SK-N-SH treated with all-trans-retinoic acid at 6 μM for 48 hours (cell line): Measurements from ENCODE around the gene LTBP1.

ENCODE experiments used
- ATAC-seq: fragments of 200-7000 bp; cut with Tn5 transposase; 3 replicates; pipeline ENCODE4 v1.9.1; 2020; ENCODE audit warnings: mild to moderate bottlenecking, moderate library complexity
- ARNTL ChIP-seq: fragments of 450-650 bp; formaldehyde crosslinking; IDR thresholded peaks from 2 replicates; pipeline ENCODE4 v1.5.0; 2020; ENCODE audit warnings: low read depth, mild to moderate bottlenecking, moderate library complexity, borderline replicate concordance
- BACH2 ChIP-seq: fragments of 250-450 bp; sonication (Bioruptor Pico); IDR thresholded peaks from 2 replicates; pipeline ENCODE4 v1.9.0; 2021; ENCODE audit warnings: mild to moderate bottlenecking, borderline replicate concordance
- CSDC2 ChIP-seq: fragments of 250-450 bp; sonication (Bioruptor Pico); IDR thresholded peaks from 2 replicates; pipeline ENCODE4 v1.5.0; 2020; ENCODE audit warnings: mild to moderate bottlenecking, moderate library complexity
- ESRRG ChIP-seq: fragments of 250-450 bp; sonication (Bioruptor Pico); IDR thresholded peaks from 2 replicates; pipeline ENCODE4 v1.6.1; 2021; ENCODE audit warnings: mild to moderate bottlenecking
- GLIS3 ChIP-seq: fragments of 250-450 bp; sonication (Bioruptor Pico); IDR thresholded peaks from 2 replicates; pipeline ENCODE4 v1.5.0; 2020; ENCODE audit warnings: mild to moderate bottlenecking, moderate library complexity
- ISL1 ChIP-seq: fragments of 250-450 bp; sonication (Bioruptor Pico); IDR thresholded peaks from 2 replicates; pipeline ENCODE4 v2.1.2; 2022; ENCODE audit warnings: mild to moderate bottlenecking, moderate library complexity
- OSR1 ChIP-seq: fragments of 250-450 bp; sonication (Bioruptor Pico); IDR thresholded peaks from 2 replicates; pipeline ENCODE4 v1.8.0; 2022; ENCODE audit warnings: moderate library complexity, mild to moderate bottlenecking, inconsistent platforms
- PPARA ChIP-seq: fragments of 250-450 bp; sonication (Bioruptor Pico); IDR thresholded peaks from 2 replicates; pipeline ENCODE4 v1.5.0; 2020; ENCODE audit warnings: mild to moderate bottlenecking, borderline replicate concordance
- RARB ChIP-seq: fragments of 250-450 bp; sonication (Bioruptor Pico); IDR thresholded peaks from 2 replicates; pipeline ENCODE4 v1.8.0; 2021; ENCODE audit warnings: mild to moderate bottlenecking, moderate library complexity
- SNAI2 ChIP-seq: fragments of 250-450 bp; sonication (Bioruptor Pico); IDR thresholded peaks from 2 replicates; pipeline ENCODE4 v1.5.0; 2020; ENCODE audit warnings: mild to moderate bottlenecking, moderate library complexity
- TCF4 ChIP-seq: fragments of 250-450 bp; sonication (Bioruptor Pico); IDR thresholded peaks from 2 replicates; pipeline ENCODE4 v1.8.0; 2021; ENCODE audit warnings: mild to moderate bottlenecking, moderate library complexity, borderline replicate concordance
- TOX ChIP-seq: fragments of 250-450 bp; sonication (Bioruptor Pico); IDR thresholded peaks from 2 replicates; pipeline ENCODE4 v1.8.0; 2021; ENCODE audit warnings: mild to moderate bottlenecking, moderate library complexity, borderline replicate concordance
- TSHZ2 ChIP-seq: fragments of 250-450 bp; sonication (Bioruptor Pico); IDR thresholded peaks from 2 replicates; pipeline ENCODE4 v1.5.0; 2020; ENCODE audit warnings: mild to moderate bottlenecking, moderate library complexity
- ZC3H10 ChIP-seq: fragments of 250-450 bp; sonication (Bioruptor Pico); IDR thresholded peaks from 2 replicates; pipeline ENCODE4 v1.5.1; 2021; ENCODE audit warnings: mild to moderate bottlenecking, moderate library complexity
- ZFP3 ChIP-seq: fragments of 250-450 bp; sonication (Bioruptor Pico); IDR thresholded peaks from 2 replicates; pipeline ENCODE4 v1.5.0; 2020; ENCODE audit warnings: mild to moderate bottlenecking, moderate library complexity
- ZFP30 ChIP-seq: fragments of 450-650 bp; formaldehyde crosslinking; IDR thresholded peaks from 2 replicates; pipeline ENCODE4 v1.5.0; 2022; ENCODE audit warnings: mild to moderate bottlenecking, moderate library complexity
- ZNF565 ChIP-seq: fragments of 450-650 bp; formaldehyde crosslinking; conservative IDR thresholded peaks from 2 replicates; pipeline ENCODE4 v1.5.0; 2020; ENCODE audit warnings: low read depth, mild to moderate bottlenecking, moderate library complexity
- ZNF70 ChIP-seq: fragments of 450-650 bp; formaldehyde crosslinking; IDR thresholded peaks from 2 replicates; pipeline ENCODE4 v1.5.0; 2020; ENCODE audit warnings: mild to moderate bottlenecking, moderate library complexity
- TF ChIP-seq, protein P1 (sequence below): fragments of 250-450 bp; sonication (Bioruptor Pico); IDR thresholded peaks from 2 replicates; pipeline ENCODE4 v1.8.0; 2020; ENCODE audit warnings: mild to moderate bottlenecking, moderate library complexity, borderline replicate concordance
- TF ChIP-seq, protein P2 (sequence below): fragments of 250-450 bp; sonication (Bioruptor Pico); IDR thresholded peaks from 2 replicates; pipeline ENCODE4 v1.5.1; 2020; ENCODE audit warnings: low read depth, mild to moderate bottlenecking, moderate library complexity
- TF ChIP-seq, protein P3 (sequence below): fragments of 250-450 bp; sonication (Bioruptor Pico); IDR thresholded peaks from 2 replicates; pipeline ENCODE4 v1.8.0; 2021; ENCODE audit warnings: low read depth, mild to moderate bottlenecking, moderate library complexity, borderline replicate concordance
- TF ChIP-seq, protein P4 (sequence below): fragments of 250-450 bp; sonication (Bioruptor Pico); IDR thresholded peaks from 2 replicates; pipeline ENCODE4 v1.5.1; 2021; ENCODE audit warnings: mild to moderate bottlenecking, moderate library complexity

The LTBP1 gene

DNA sequence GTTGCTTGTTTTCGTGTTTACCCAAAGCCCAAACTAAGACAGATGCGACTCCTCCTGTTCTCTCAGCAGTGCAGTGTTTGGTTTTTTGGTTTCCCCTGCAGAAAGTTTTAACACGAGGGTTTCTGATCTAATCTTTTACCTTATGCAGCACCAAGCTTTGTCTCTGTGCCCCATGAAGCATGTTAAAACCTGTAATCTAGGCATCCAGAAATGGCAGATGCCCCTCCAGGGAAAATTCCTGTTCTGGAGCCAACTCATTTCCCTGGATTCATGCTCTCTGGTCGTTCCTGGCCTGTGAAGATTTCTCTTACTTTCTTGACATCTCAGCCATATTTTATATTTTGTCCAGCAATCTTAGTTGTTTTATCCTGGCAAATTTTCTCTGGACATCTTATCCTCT is 91.5 kb downstream of the LTBP1 start:
- ATAC-seq: no peak
- TF ChIP-seq ZNF70 (CRISPR knock-in tag) (no peak), TCF4 (no peak), TSHZ2 (no peak), TOX (no peak), ARNTL (CRISPR knock-in tag) (no peak), ZFP3 (no peak), ZNF565 (CRISPR knock-in tag) (no peak), PPARA (CRISPR knock-in tag) (no peak), OSR1 (CRISPR knock-in tag) (no peak)
- TF ChIP-seq, protein P1, sequence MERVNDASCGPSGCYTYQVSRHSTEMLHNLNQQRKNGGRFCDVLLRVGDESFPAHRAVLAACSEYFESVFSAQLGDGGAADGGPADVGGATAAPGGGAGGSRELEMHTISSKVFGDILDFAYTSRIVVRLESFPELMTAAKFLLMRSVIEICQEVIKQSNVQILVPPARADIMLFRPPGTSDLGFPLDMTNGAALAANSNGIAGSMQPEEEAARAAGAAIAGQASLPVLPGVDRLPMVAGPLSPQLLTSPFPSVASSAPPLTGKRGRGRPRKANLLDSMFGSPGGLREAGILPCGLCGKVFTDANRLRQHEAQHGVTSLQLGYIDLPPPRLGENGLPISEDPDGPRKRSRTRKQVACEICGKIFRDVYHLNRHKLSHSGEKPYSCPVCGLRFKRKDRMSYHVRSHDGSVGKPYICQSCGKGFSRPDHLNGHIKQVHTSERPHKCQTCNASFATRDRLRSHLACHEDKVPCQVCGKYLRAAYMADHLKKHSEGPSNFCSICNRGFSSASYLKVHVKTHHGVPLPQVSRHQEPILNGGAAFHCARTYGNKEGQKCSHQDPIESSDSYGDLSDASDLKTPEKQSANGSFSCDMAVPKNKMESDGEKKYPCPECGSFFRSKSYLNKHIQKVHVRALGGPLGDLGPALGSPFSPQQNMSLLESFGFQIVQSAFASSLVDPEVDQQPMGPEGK (CRISPR knock-in tag): no peak
- TF ChIP-seq, protein P2, sequence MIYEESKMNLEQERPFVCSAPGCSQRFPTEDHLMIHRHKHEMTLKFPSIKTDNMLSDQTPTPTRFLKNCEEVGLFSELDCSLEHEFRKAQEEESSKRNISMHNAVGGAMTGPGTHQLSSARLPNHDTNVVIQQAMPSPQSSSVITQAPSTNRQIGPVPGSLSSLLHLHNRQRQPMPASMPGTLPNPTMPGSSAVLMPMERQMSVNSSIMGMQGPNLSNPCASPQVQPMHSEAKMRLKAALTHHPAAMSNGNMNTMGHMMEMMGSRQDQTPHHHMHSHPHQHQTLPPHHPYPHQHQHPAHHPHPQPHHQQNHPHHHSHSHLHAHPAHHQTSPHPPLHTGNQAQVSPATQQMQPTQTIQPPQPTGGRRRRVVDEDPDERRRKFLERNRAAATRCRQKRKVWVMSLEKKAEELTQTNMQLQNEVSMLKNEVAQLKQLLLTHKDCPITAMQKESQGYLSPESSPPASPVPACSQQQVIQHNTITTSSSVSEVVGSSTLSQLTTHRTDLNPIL (CRISPR knock-in tag): no peak
- TF ChIP-seq, protein P3, sequence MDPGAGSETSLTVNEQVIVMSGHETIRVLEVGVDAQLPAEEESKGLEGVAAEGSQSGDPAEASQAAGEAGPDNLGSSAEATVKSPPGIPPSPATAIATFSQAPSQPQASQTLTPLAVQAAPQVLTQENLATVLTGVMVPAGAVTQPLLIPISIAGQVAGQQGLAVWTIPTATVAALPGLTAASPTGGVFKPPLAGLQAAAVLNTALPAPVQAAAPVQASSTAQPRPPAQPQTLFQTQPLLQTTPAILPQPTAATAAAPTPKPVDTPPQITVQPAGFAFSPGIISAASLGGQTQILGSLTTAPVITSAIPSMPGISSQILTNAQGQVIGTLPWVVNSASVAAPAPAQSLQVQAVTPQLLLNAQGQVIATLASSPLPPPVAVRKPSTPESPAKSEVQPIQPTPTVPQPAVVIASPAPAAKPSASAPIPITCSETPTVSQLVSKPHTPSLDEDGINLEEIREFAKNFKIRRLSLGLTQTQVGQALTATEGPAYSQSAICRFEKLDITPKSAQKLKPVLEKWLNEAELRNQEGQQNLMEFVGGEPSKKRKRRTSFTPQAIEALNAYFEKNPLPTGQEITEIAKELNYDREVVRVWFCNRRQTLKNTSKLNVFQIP (CRISPR knock-in tag): no peak

- TF ChIP-seq TCF4 (no peak), RARB (CRISPR knock-in tag) (no peak), ISL1 (no peak), SNAI2 (CRISPR knock-in tag) (no peak), GLIS3 (CRISPR knock-in tag) (no peak), BACH2 (no peak), ZFP3 (no peak), OSR1 (CRISPR knock-in tag) (no peak), ARNTL (CRISPR knock-in tag) (no peak), ZNF70 (CRISPR knock-in tag) (no peak), ZNF565 (CRISPR knock-in tag) (no peak), ESRRG (CRISPR knock-in tag) (no peak), TSHZ2 (no peak), CSDC2 (no peak), ZFP30 (CRISPR knock-in tag) (no peak), ZC3H10 (CRISPR knock-in tag) (no peak)
- TF ChIP-seq, protein P1 (CRISPR knock-in tag): no peak
- TF ChIP-seq, protein P4, sequence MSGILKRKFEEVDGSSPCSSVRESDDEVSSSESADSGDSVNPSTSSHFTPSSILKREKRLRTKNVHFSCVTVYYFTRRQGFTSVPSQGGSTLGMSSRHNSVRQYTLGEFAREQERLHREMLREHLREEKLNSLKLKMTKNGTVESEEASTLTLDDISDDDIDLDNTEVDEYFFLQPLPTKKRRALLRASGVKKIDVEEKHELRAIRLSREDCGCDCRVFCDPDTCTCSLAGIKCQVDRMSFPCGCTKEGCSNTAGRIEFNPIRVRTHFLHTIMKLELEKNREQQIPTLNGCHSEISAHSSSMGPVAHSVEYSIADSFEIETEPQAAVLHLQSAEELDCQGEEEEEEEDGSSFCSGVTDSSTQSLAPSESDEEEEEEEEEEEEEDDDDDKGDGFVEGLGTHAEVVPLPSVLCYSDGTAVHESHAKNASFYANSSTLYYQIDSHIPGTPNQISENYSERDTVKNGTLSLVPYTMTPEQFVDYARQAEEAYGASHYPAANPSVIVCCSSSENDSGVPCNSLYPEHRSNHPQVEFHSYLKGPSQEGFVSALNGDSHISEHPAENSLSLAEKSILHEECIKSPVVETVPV (CRISPR knock-in tag): no peak
- TF ChIP-seq, protein P3 (CRISPR knock-in tag): no peak
- TF ChIP-seq, protein P2 (CRISPR knock-in tag): no peak
- no peak for ATAC-seq
These were observed 92.0 kb downstream of the LTBP1 start for GRCh38 chr2:33038799-33039198.
